ENCODE measurements around the gene PDE2A.

- no peak for TF ChIP-seq CTCF (IDR thresholded peaks at IDR 0.05)
- TF ChIP-seq POLR2A (IDR thresholded peaks at IDR 0.05), result no peak
Measured at GRCh38 chr11:72655014-72655413, 19.2 kb downstream of the PDE2A start.
